T-helper 2 cell treated with Interferon-gamma antibody and Interleukin-4, amounts not matched to agents 5 μg/mL and 100 μg/mL, for 36 hours (primary cell): ENCODE measurements around the gene C3orf80.
A peak's percentile ranks its signal among the peaks of the same experiment; 100 is the strongest.
"Not testable (repeated sequence)": the region's sequence is repeated elsewhere in the genome, so short reads cannot be mapped to it uniquely, and the experiment has no call there.

Experiments used
- DNase-seq: peaks from one replicate; pipeline ENCODE4 v3.0.0; 2021; ENCODE audit warnings: low spot score
- H3K27ac Mint-ChIP-seq: one replicate; pipeline ENCODE4 v1.8.0; 2021; ENCODE audit warnings: mild to moderate bottlenecking, mixed read lengths
- H3K27me3 Mint-ChIP-seq: one replicate; pipeline ENCODE4 v1.8.0; 2021; ENCODE audit warnings: low read depth, mixed read lengths
- H3K36me3 Mint-ChIP-seq: one replicate; pipeline ENCODE4 v1.8.0; 2021; ENCODE audit warnings: low read depth, mixed read lengths
- H3K4me1 Mint-ChIP-seq: one replicate; pipeline ENCODE4 v1.8.0; 2021; ENCODE audit warnings: low read depth, mixed read lengths
- H3K4me3 Mint-ChIP-seq: one replicate; pipeline ENCODE4 v1.8.0; 2022; ENCODE audit warnings: mild to moderate bottlenecking, moderate library complexity, mixed read lengths
- H3K9me3 Mint-ChIP-seq: one replicate; pipeline ENCODE4 v1.8.0; 2021; ENCODE audit warnings: mixed read lengths

Gene C3orf80

GRCh38 chr3:160226026-160226907 lies 1.0 kb downstream of the C3orf80 start:
- Mint-ChIP-seq H3K4me1 (peaks cover 18% of the 10 kb centered on the region), H3K27me3 (peaks cover 59% of the 10 kb centered on the region), H3K4me3 (peak overlapping the region; percentile 87), H3K9me3 (no peaks in the 10 kb centered on the region), H3K36me3 (no peaks in the 10 kb centered on the region), H3K27ac (peak overlapping the region; percentile 57)
- no peak for DNase-seq

DNA sequence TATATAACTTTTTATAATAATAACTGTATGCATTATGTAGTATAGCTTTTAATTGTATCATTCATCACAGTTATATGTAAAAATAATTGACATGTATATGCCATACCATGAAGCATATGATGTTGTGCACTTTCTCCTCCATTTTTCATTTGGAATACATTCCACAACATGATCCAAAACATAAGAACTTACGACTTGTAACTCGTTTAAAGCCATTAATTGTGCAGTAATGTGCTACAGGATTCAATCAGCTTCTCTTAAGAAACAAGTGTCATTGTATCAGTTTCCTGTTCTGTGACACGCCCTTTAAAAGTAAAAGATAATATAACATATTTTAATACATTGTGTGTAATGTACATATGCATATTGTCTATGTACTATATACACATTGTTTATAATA lies 2.2 kb downstream of the C3orf80 start:
- Mint-ChIP-seq H3K27ac (no peak overlapping the region), H3K36me3 (no peaks in the 10 kb centered on the region), H3K4me1 (peaks cover 22% of the 10 kb centered on the region), H3K9me3 (no peaks in the 10 kb centered on the region), H3K4me3 (no peak overlapping the region), H3K27me3 (peaks cover 60% of the 10 kb centered on the region)
- no peak for DNase-seq

DNA sequence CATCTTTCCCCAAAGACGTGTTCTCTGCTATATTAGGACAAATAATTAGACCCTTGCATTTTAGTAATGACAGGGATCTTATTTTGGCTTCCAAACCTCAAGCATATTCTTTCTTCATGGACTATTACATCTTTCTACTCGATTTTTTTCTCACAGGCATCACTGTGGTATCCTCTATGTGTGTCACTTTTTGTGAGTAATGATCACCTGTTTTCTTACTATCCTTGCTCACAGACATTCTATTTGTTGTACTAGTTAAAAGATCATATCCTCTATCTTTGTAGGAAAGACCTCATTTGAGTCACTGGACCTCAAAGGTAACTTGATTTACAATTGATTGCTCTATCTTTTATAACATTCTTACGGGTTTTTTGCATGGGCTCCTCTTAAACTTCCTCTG lies 6.8 kb downstream of the C3orf80 start:
- Mint-ChIP-seq H3K9me3 (no peaks in the 10 kb centered on the region), H3K27ac (no peak overlapping the region), H3K36me3 (no peaks in the 10 kb centered on the region), H3K27me3 (peaks cover 35% of the 10 kb centered on the region), H3K4me3 (no peak overlapping the region), H3K4me1 (peaks cover 3% of the 10 kb centered on the region)
- DNase-seq, result no peak

DNA sequence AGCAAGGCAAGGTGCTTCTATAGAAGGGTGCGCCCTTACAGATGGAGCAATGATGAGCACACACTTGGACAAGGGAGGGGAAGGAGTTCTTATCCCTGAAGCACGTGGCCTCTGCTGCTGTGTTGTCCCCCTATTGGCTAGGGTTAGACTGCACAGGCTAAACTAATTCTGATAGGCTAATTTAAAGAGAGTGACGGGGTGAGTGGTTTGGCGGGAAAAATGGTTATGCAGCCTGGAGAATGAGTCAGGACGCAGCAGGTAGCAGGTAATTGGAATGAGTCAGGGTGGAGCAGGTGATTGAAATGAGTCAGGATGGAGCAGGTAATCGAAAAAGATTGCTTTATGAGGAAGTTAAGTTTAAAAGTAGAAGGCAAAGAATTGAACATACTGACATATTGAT lies 15.5 kb downstream of the C3orf80 start:
- not testable (repeated sequence) for H3K4me1 Mint-ChIP-seq, H3K4me3 Mint-ChIP-seq, DNase-seq, H3K36me3 Mint-ChIP-seq, H3K9me3 Mint-ChIP-seq, H3K27ac Mint-ChIP-seq
- peaks cover 49% of the 10 kb centered on the region for H3K27me3 Mint-ChIP-seq

DNA sequence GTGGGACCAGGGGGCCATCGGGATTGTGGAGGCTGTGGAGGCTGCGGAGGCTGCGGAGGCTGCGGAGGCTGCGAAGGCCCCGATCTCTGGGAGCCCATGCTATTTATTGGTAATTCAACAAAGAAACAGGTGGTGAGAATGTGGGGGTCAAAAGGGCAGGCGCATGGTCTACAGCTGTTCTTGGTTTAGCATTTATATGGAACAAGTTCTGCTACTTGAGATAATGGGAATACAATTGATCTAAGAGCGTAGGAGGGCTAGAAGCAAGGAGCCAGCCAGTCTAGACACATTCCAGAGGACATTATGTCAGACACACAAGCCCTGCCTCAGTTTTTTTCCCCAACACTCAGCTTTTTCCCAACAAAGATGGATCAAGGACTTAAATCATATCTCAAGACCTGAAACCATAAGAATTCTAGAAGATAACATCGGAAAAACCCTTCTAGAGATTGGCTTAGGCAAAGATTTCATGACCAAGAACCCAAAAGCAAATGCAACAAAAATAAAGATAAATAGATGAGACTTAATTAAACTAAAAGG lies 20.1 kb downstream of the C3orf80 start:
- peaks cover 57% of the 10 kb centered on the region for H3K27me3 Mint-ChIP-seq
- DNase-seq, result no peak
- H3K27ac Mint-ChIP-seq, result no peak overlapping the region
- no peaks in the 10 kb centered on the region for H3K9me3 Mint-ChIP-seq
- H3K4me3 Mint-ChIP-seq, result no peak overlapping the region
- H3K36me3 Mint-ChIP-seq, result no peaks in the 10 kb centered on the region
- no peaks in the 10 kb centered on the region for H3K4me1 Mint-ChIP-seq

GRCh38 chr3:160247766-160248165 lies 22.5 kb downstream of the C3orf80 start:
- Mint-ChIP-seq H3K4me1 (no peaks in the 10 kb centered on the region), H3K36me3 (no peaks in the 10 kb centered on the region), H3K9me3 (no peaks in the 10 kb centered on the region), H3K4me3 (no peak overlapping the region), H3K27me3 (peaks cover 47% of the 10 kb centered on the region), H3K27ac (no peak overlapping the region)
- no peak for DNase-seq

- Mint-ChIP-seq H3K4me3 (no peak overlapping the region), H3K27me3 (peaks cover 15% of the 10 kb centered on the region), H3K4me1 (peaks cover 2% of the 10 kb centered on the region), H3K27ac (no peak overlapping the region), H3K36me3 (no peaks in the 10 kb centered on the region), H3K9me3 (no peaks in the 10 kb centered on the region)
- no peak for DNase-seq
Measured at GRCh38 chr3:160253298-160253697, 28.1 kb downstream of the C3orf80 start.

- H3K36me3 Mint-ChIP-seq, result no peaks in the 10 kb centered on the region
Measured at GRCh38 chr3:160257606-160258005, 32.4 kb downstream of the C3orf80 start.

DNA sequence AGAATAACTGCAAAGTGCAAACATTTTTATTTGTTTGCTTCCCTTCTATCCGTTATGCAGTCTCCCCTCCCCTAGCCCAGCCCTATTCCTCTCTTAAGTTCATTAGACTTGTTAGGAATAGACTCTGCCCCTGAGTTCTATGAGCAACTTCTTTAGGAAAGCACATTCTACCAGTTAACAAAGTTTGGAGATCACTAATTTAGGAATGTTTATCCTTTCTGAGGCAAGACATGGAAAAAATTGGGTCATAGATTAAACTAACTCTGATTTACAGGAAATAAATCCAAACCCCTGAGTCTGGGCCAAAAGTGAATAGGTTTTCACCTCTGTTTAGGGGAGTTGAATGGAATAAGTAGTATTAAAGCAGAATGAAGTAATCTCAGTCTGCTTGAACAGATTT lies 34.4 kb downstream of the C3orf80 start:
- no peak for DNase-seq
- Mint-ChIP-seq H3K27me3 (no peaks in the 10 kb centered on the region), H3K4me1 (peaks cover 8% of the 10 kb centered on the region), H3K9me3 (no peaks in the 10 kb centered on the region), H3K4me3 (no peak overlapping the region), H3K36me3 (no peaks in the 10 kb centered on the region), H3K27ac (no peak overlapping the region)

More at GRCh38 chr3:160257606-160258005, 32.4 kb downstream of the C3orf80 start:
- H3K4me3 Mint-ChIP-seq, result no peak overlapping the region
- H3K27me3 Mint-ChIP-seq, result no peaks in the 10 kb centered on the region
- DNase-seq, result no peak
- H3K4me1 Mint-ChIP-seq, result peaks cover 8% of the 10 kb centered on the region
- no peaks in the 10 kb centered on the region for H3K9me3 Mint-ChIP-seq
- no peak overlapping the region for H3K27ac Mint-ChIP-seq

DNA sequence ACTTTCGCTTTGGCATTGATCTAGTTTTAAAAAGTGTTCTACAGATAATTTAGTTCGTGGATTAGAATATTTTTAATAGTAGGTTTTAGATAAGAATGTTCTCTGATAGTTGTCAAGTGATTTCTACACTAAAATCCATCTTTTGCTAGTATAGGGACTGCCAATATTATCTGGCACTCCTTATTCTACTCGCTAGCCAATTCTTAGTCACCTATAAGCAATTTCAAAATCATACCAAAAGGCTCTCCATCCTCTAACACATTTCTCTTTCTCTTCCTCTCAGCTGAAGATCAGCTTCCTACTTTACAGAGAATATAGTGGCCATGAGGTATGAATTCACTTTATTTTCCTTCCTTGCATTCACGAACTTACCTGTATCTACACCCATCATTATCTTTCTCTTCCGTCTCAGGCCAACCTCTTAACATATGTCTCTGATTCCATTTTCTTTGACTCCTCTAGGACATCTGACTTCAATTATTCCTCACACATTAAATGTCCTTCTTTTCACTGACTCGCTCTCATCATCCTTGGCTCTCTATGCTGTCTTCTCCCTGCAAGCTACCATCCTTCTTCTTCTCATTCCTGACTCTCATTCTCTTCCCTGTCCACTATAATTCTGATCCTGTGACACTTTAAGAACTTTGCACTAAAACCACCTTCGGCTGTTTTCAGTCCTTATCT lies 35.5 kb downstream of the C3orf80 start:
- no peaks in the 10 kb centered on the region for H3K9me3 Mint-ChIP-seq

DNA sequence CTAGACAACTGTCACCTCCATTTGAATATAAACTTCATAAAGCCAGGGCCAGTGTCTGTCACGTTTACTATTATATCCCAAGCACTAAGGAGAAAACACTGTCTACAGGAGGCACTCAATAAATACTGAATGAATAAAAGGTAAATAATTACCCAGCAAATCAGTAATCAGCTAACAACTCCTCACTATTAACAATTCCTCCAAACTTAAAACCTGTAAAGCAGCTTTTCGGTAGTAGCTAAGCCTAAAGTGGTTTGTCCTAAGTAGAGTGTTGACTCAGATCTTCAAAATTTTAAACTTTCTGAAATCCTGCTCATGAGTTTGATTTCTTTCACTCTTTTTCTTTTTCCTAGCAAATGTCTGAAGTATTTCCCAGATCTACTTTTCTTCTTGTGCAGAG lies 39.9 kb downstream of the C3orf80 start:
- Mint-ChIP-seq H3K4me1 (peaks cover 6% of the 10 kb centered on the region), H3K27me3 (no peaks in the 10 kb centered on the region), H3K27ac (no peak overlapping the region), H3K4me3 (no peak overlapping the region), H3K36me3 (no peaks in the 10 kb centered on the region), H3K9me3 (no peaks in the 10 kb centered on the region)
- DNase-seq, result no peak

More for the DNA sequence above, 35.5 kb downstream of the C3orf80 start:
- H3K36me3 Mint-ChIP-seq, result no peaks in the 10 kb centered on the region
- no peak overlapping the region for H3K4me3 Mint-ChIP-seq
- DNase-seq, result no peak
- H3K27me3 Mint-ChIP-seq, result no peaks in the 10 kb centered on the region
- no peak overlapping the region for H3K27ac Mint-ChIP-seq
- peaks cover 8% of the 10 kb centered on the region for H3K4me1 Mint-ChIP-seq
